Endothelial cell (in vitro differentiated cells): ENCODE data around the gene BMP7. TPM values are rescaled to one million over a fixed set of nuclear protein-coding genes. Genes with fewer than 3 reads are reported as not detected.

ENCODE experiments used
- DNase-seq: peaks from one replicate; pipeline ENCODE4 v3.0.0; 2021; ENCODE audit warnings: low spot score
- H3K27ac Mint-ChIP-seq: one replicate; pipeline ENCODE4 v1.8.0; 2021; ENCODE audit warnings: mixed read lengths, inconsistent platforms; ENCODE audit not compliant: unreplicated experiment
- H3K27me3 Mint-ChIP-seq: one replicate; pipeline ENCODE4 v1.8.0; 2021; ENCODE audit warnings: mild to moderate bottlenecking, moderate library complexity, mixed read lengths, inconsistent platforms; ENCODE audit not compliant: unreplicated experiment
- H3K36me3 Mint-ChIP-seq: one replicate; pipeline ENCODE4 v1.8.0; 2021; ENCODE audit warnings: mild to moderate bottlenecking, low read depth, mixed read lengths, inconsistent platforms; ENCODE audit not compliant: unreplicated experiment
- H3K4me1 Mint-ChIP-seq: one replicate; pipeline ENCODE4 v1.8.0; 2021; ENCODE audit warnings: mild to moderate bottlenecking, mixed read lengths, inconsistent platforms; ENCODE audit not compliant: unreplicated experiment
- H3K4me3 Mint-ChIP-seq: one replicate; pipeline ENCODE4 v1.8.0; 2021; ENCODE audit warnings: mild to moderate bottlenecking, mixed read lengths, inconsistent platforms; ENCODE audit not compliant: unreplicated experiment
- H3K9me3 Mint-ChIP-seq: one replicate; pipeline ENCODE4 v1.8.0; 2021; ENCODE audit warnings: mixed read lengths, inconsistent platforms; ENCODE audit not compliant: unreplicated experiment
- CTCF ChIP-seq: fragments of 200-600 bp; sonication (generic); IDR thresholded peaks from one replicate; pipeline ENCODE4 v1.5.0; 2021; ENCODE audit warnings: antibody characterized with exemption; ENCODE audit not compliant: unreplicated experiment
- total RNA-seq: library from RNA; stranded (reverse); fragmentation: NEBNext Ultra II Directional; extraction: Animal tissue kit (Norgen Biotek cat#: 25700); gene quantifications from one replicate; pipeline ENCODE4 v1.2.1, GENCODE V29; 2021; ENCODE audit not compliant: unreplicated experiment

The BMP7 gene
- total RNA-seq, 1 donor from 2014 or later: 0.38 TPM

DNA sequence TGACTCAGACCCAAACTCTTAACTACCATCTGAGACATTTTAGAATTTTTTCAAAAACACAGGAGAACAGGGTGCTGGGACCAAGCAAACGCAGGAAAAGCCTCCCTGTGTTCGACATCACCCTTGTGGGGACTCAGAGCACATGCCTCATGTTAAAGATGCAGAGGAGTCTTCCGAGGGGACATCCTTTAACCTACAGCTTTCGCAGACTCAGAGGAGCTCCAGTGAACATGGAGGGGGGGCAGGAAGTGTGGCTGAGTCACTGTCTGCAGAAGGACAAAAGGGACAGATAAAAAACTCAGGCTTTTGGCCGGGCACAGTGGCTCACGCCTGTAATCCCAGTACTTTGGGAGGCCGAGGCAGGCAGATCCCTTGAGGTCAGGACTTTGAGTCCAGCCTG is 15.1 kb downstream of the BMP7 start:
- peaks cover 1% of the 10 kb centered on the region for H3K27me3 Mint-ChIP-seq
- H3K36me3 Mint-ChIP-seq: no peaks in the 10 kb centered on the region
- H3K4me3 Mint-ChIP-seq: no peak overlapping the region
- TF ChIP-seq CTCF: no peak
- no peaks in the 10 kb centered on the region for H3K9me3 Mint-ChIP-seq
- no peak for DNase-seq
- no peak overlapping the region for H3K27ac Mint-ChIP-seq
- peaks cover 4% of the 10 kb centered on the region for H3K4me1 Mint-ChIP-seq

DNA sequence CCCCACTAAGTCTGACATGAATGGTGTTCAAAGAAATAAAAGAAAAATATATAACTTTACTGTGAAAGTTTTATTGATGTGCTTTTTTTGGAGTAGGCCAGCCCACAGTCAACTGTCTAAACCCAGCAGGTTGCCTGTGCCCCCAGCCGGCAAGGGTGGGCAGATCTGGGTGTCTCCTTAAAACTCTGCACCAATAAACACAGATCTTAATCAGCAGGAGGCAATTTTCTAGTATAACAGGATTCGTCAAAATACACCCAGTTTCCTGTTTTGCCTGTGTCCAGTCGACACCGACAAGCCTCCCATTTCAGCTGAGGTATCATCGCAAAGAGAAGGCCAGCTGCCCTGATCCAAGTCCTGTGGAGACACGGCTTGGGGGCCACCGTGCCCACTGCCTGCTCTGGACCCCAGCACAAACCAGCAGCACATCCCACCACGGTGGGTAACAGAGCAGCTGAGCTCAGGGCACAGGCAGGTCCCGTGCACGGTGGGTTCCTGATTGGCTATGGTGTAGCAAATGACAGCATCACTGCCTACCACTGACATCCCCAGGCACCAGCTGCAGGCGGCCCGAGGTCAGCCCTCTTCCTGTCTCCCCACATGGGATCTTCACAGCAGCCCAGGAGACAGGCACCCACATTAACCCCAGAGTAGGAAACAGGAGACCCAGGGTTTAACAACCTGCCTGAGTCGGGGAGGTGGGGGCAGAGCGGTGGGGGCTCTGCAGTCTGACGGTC is 15.7 kb downstream of the BMP7 start:
- Mint-ChIP-seq H3K4me3 (no peak overlapping the region), H3K27me3 (peaks cover 1% of the 10 kb centered on the region), H3K36me3 (no peaks in the 10 kb centered on the region), H3K4me1 (peaks cover 4% of the 10 kb centered on the region), H3K9me3 (no peaks in the 10 kb centered on the region), H3K27ac (no peak overlapping the region)
- DNase-seq: no peak
- no peak for TF ChIP-seq CTCF

DNA sequence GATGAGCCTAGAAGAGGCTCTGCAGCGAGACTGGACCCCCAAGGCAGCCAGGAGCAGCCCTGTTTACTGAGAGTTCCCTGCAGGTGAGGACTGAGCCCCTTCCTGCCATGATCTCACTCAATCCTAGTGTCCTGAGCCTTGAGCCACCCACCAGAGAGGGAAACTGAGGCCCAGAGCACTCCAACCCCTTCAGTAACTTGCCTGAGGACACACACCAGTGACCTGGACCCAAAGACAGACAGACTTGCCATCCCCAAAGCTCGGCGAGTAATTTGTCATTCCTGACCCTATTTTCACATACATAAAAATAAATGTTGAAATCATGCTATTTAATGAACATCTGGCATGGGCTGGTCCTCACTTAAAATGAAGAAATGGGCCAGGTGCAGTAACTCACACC is 16.7 kb downstream of the BMP7 start:
- no peak for TF ChIP-seq CTCF
- peaks cover 4% of the 10 kb centered on the region for H3K4me1 Mint-ChIP-seq
- H3K4me3 Mint-ChIP-seq: no peak overlapping the region
- H3K9me3 Mint-ChIP-seq: no peaks in the 10 kb centered on the region
- H3K27me3 Mint-ChIP-seq: peaks cover 1% of the 10 kb centered on the region
- H3K27ac Mint-ChIP-seq: no peak overlapping the region
- DNase-seq: no peak
- no peaks in the 10 kb centered on the region for H3K36me3 Mint-ChIP-seq

- DNase-seq: no peak
- H3K9me3 Mint-ChIP-seq: no peaks in the 10 kb centered on the region
- H3K36me3 Mint-ChIP-seq: no peaks in the 10 kb centered on the region
- no peak overlapping the region for H3K27ac Mint-ChIP-seq
- peaks cover 4% of the 10 kb centered on the region for H3K4me1 Mint-ChIP-seq
- TF ChIP-seq CTCF: no peak
- H3K4me3 Mint-ChIP-seq: no peak overlapping the region
- no peaks in the 10 kb centered on the region for H3K27me3 Mint-ChIP-seq
Measured at GRCh38 chr20:57249073-57249472, 17.4 kb downstream of the BMP7 start.

GRCh38 chr20:57248132-57248797 is 18.2 kb downstream of the BMP7 start:
- Mint-ChIP-seq H3K4me3 (no peak overlapping the region), H3K27me3 (no peaks in the 10 kb centered on the region), H3K4me1 (peaks cover 4% of the 10 kb centered on the region), H3K36me3 (no peaks in the 10 kb centered on the region), H3K9me3 (no peaks in the 10 kb centered on the region), H3K27ac (no peak overlapping the region)
- DNase-seq: no peak
- TF ChIP-seq CTCF: no peak
